ENCODE data around the gene PRPSAP2. TPM values are rescaled to one million over a fixed set of nuclear protein-coding genes. Genes with fewer than 3 reads are reported as not detected.

PRPSAP2 gene
- total RNA-seq, 1 donor from 2014 or later, result 36.9 TPM

GRCh38 chr17:18976201-18976600 is 118.3 kb downstream of the PRPSAP2 start:
- TF ChIP-seq, protein P1, sequence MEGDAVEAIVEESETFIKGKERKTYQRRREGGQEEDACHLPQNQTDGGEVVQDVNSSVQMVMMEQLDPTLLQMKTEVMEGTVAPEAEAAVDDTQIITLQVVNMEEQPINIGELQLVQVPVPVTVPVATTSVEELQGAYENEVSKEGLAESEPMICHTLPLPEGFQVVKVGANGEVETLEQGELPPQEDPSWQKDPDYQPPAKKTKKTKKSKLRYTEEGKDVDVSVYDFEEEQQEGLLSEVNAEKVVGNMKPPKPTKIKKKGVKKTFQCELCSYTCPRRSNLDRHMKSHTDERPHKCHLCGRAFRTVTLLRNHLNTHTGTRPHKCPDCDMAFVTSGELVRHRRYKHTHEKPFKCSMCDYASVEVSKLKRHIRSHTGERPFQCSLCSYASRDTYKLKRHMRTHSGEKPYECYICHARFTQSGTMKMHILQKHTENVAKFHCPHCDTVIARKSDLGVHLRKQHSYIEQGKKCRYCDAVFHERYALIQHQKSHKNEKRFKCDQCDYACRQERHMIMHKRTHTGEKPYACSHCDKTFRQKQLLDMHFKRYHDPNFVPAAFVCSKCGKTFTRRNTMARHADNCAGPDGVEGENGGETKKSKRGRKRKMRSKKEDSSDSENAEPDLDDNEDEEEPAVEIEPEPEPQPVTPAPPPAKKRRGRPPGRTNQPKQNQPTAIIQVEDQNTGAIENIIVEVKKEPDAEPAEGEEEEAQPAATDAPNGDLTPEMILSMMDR (IDR thresholded peaks at IDR 0.05; ENCODE audit: insufficient read depth, low read length, severe bottlenecking), result no peak
- H3K27me3 ChIP-seq (ENCODE audit: control insufficient read depth, insufficient read depth, low read length), result no peaks in the 10 kb centered on the region
- no peak for DNase-seq (ENCODE audit: low read depth)
- H3K36me3 ChIP-seq (ENCODE audit: control insufficient read depth, insufficient read depth, low read length), result peaks cover 50% of the 10 kb centered on the region
- FAIRE-seq, result no peak
- no peak overlapping the region for H3K4me3 ChIP-seq (ENCODE audit: low read depth, low read length)

DNA sequence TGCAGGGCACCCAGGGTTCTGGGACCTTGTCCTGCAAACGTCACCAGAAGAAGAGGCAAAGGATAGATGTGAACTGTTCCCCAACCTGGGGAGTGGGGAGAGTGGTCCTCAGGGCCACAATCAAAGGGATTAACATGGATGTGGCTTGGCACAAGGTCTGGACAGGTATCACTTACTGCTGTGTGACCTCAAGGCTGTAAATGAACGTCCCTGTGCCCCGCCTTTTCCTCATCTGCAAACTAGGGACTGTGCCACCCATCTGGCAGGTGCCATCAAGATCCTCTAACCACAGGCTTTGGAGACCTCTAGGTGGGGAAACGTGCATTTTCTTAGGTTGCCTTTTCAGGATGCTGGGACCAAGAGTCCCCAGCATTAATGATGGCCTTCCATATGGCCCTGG is 119.1 kb downstream of the PRPSAP2 start:
- FAIRE-seq, result no peak
- Histone ChIP-seq H3K4me3 (ENCODE audit: low read depth, low read length) (no peak overlapping the region), H3K27me3 (ENCODE audit: control insufficient read depth, insufficient read depth, low read length) (no peaks in the 10 kb centered on the region), H3K36me3 (ENCODE audit: control insufficient read depth, insufficient read depth, low read length) (peaks cover 47% of the 10 kb centered on the region)
- no peak for DNase-seq (ENCODE audit: low read depth)
- TF ChIP-seq, protein P1 (IDR thresholded peaks at IDR 0.05; ENCODE audit: insufficient read depth, low read length, severe bottlenecking), result no peak

GRCh38 chr17:18977646-18978045 is 119.7 kb downstream of the PRPSAP2 start:
- DNase-seq (ENCODE audit: low read depth) (no peak), FAIRE-seq (no peak)
- Histone ChIP-seq H3K4me3 (ENCODE audit: low read depth, low read length) (no peak overlapping the region), H3K36me3 (ENCODE audit: control insufficient read depth, insufficient read depth, low read length) (peaks cover 49% of the 10 kb centered on the region), H3K27me3 (ENCODE audit: control insufficient read depth, insufficient read depth, low read length) (no peaks in the 10 kb centered on the region)
- TF ChIP-seq, protein P1 (IDR thresholded peaks at IDR 0.05; ENCODE audit: insufficient read depth, low read length, severe bottlenecking), result no peak

DNA sequence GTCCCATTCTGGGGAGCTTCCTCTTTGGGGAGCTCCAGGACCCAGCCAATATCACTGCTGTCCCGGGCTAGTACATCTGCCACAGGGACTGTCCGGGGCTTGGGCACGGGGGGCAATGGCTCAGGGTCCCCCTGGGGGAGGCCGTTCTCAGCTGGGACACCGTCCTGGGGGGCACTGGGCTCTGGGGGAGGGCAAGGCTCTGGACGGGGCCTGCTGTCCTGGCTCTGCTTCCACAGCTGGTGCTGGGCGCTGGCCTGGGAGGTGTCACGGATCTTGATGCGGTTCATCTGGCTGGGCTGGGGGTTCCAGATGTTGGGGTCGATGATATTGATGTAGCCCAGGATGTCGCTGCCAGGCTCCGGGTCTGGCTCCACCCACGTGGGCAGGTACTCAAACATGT is 120.1 kb downstream of the PRPSAP2 start:
- H3K27me3 ChIP-seq (ENCODE audit: control insufficient read depth, insufficient read depth, low read length), result no peaks in the 10 kb centered on the region
- peaks cover 49% of the 10 kb centered on the region for H3K36me3 ChIP-seq (ENCODE audit: control insufficient read depth, insufficient read depth, low read length)
- TF ChIP-seq, protein P1 (IDR thresholded peaks at IDR 0.05; ENCODE audit: insufficient read depth, low read length, severe bottlenecking), result no peak
- DNase-seq (ENCODE audit: low read depth), result no peak
- no peak for FAIRE-seq
- no peak overlapping the region for H3K4me3 ChIP-seq (ENCODE audit: low read depth, low read length)

- FAIRE-seq, result no peak
- no peak for DNase-seq (ENCODE audit: low read depth)
- Histone ChIP-seq H3K27me3 (ENCODE audit: control insufficient read depth, insufficient read depth, low read length) (no peaks in the 10 kb centered on the region), H3K36me3 (ENCODE audit: control insufficient read depth, insufficient read depth, low read length) (peaks cover 46% of the 10 kb centered on the region), H3K4me3 (ENCODE audit: low read depth, low read length) (no peak overlapping the region)
- TF ChIP-seq, protein P1 (IDR thresholded peaks at IDR 0.05; ENCODE audit: insufficient read depth, low read length, severe bottlenecking), result no peak
Observed at GRCh38 chr17:18978655-18979054, 120.7 kb downstream of the PRPSAP2 start.

Other genes starting within 250 kb of the PRPSAP2 start
- 0.53 TPM in 1 of 2 replicates, not detected in the other for gene TBC1D28, start 213.7 kb upstream of the PRPSAP2 start, total RNA-seq
- gene FOXO3B, start 175.8 kb upstream of the PRPSAP2 start, total RNA-seq, result 0.64 and 2.1 TPM in 2 replicates
- gene FBXW10, start 114.1 kb upstream of the PRPSAP2 start, total RNA-seq, result not detected in 2 replicates
- 152 and 172 TPM in 2 replicates for gene TVP23B, start 76.9 kb upstream of the PRPSAP2 start, total RNA-seq
- 0.13 TPM in 1 of 2 replicates, not detected in the other for gene SLC5A10, start 94.0 kb downstream of the PRPSAP2 start, total RNA-seq
- gene FAM83G, start 146.6 kb downstream of the PRPSAP2 start, total RNA-seq, result 28.4 and 35.5 TPM in 2 replicates
- gene GRAP, start 188.8 kb downstream of the PRPSAP2 start, total RNA-seq, result not detected in 2 replicates

Measured in bronchial epithelial cell (primary cell).